ENCODE data around the gene XXYLT1.
"Not testable (repeated sequence)": the region's sequence is repeated elsewhere in the genome, so short reads cannot be mapped to it uniquely, and the experiment has no call there.

Gene XXYLT1

GRCh38 chr3:195236076-195236798 is 34.7 kb downstream of the XXYLT1 start:
- no peak for DNase-seq (ENCODE audit: extremely low spot score)
- ChIA-PET POLR2A (interaction anchor here (0.5 kb wide), 1 partner anchor 17 kb away, joined by 4 read pairs; no protein-coding TSS in a partner anchor), CTCF (interaction anchor here (1.5 kb wide), 1 partner anchor 15 kb away, joined by 4 read pairs; no protein-coding TSS in a partner anchor)
- TF ChIP-seq CTCF (IDR thresholded peaks at IDR 0.05; ENCODE audit: control extremely low read depth, extremely low read depth, low read depth, missing control alignments) = no peak

GRCh38 chr3:195230244-195230643 is 40.7 kb downstream of the XXYLT1 start:
- POLR2A ChIA-PET = no interaction called here
- CTCF ChIA-PET = no interaction called here
- no peak for DNase-seq (ENCODE audit: extremely low spot score)
- TF ChIP-seq CTCF (IDR thresholded peaks at IDR 0.05; ENCODE audit: control extremely low read depth, extremely low read depth, low read depth, missing control alignments) = no peak

- DNase-seq (ENCODE audit: extremely low spot score); CTCF ChIA-PET; POLR2A ChIA-PET: not testable (repeated sequence)
Measured at GRCh38 chr3:195228886-195229285, 42.1 kb downstream of the XXYLT1 start.

- POLR2A ChIA-PET = no interaction called here
- no peak for TF ChIP-seq CTCF (IDR thresholded peaks at IDR 0.05; ENCODE audit: control extremely low read depth, extremely low read depth, low read depth, missing control alignments)
- CTCF ChIA-PET = interaction anchor here (1.0 to 3.2 kb wide), 5 partner anchors 23 to 557 kb away, joined by 3 to 9 read pairs (median 4); no protein-coding TSS in a partner anchor
- DNase-seq (ENCODE audit: extremely low spot score) = no peak
Measured at GRCh38 chr3:195227871-195228270, 43.1 kb downstream of the XXYLT1 start.

GRCh38 chr3:195226900-195227447 is 44.0 kb downstream of the XXYLT1 start:
- CTCF ChIA-PET = interaction anchor here (0.7 to 3.2 kb wide), 8 partner anchors 23 to 556 kb away, joined by 3 to 9 read pairs (median 4); no protein-coding TSS in a partner anchor
- TF ChIP-seq CTCF (IDR thresholded peaks at IDR 0.05; ENCODE audit: control extremely low read depth, extremely low read depth, low read depth, missing control alignments) = peak; percentile 41
- DNase-seq (ENCODE audit: extremely low spot score) = no peak
- POLR2A ChIA-PET = no interaction called here

GRCh38 chr3:195226445-195226844 is 44.5 kb downstream of the XXYLT1 start:
- CTCF ChIA-PET = interaction anchor here (0.7 to 3.2 kb wide), 6 partner anchors 24 to 555 kb away, joined by 3 to 9 read pairs (median 4); no protein-coding TSS in a partner anchor
- no peak for TF ChIP-seq CTCF (IDR thresholded peaks at IDR 0.05; ENCODE audit: control extremely low read depth, extremely low read depth, low read depth, missing control alignments)
- POLR2A ChIA-PET = no interaction called here
- no peak for DNase-seq (ENCODE audit: extremely low spot score)

- TF ChIP-seq CTCF (IDR thresholded peaks at IDR 0.05; ENCODE audit: control extremely low read depth, extremely low read depth, low read depth, missing control alignments) = no peak
- ChIA-PET CTCF (interaction anchor here (1.0 to 3.2 kb wide), 4 partner anchors 22 to 46 kb away, joined by 3 to 9 read pairs (median 4); partner anchors contain the start of gene XXYLT1), POLR2A (no interaction called here)
- DNase-seq (ENCODE audit: extremely low spot score) = no peak
Measured at GRCh38 chr3:195224980-195225580, 45.9 kb downstream of the XXYLT1 start.

Data from GM10248 (cell line).